GM06990 (cell line): ENCODE results near the gene KAT6B.
"Not testable (repeated sequence)": the region's sequence is repeated elsewhere in the genome, so short reads cannot be mapped to it uniquely, and the experiment has no call there.

Experiments
- DNase-seq: peaks from one replicate; pipeline ENCODE4 v3.0.0-alpha.2; 2011; ENCODE audit not compliant: insufficient read length; ENCODE audit errors: extremely low read depth
- H3K27me3 ChIP-seq: replicated peaks from 2 replicates; pipeline ENCODE4 v1.6.0; 2011; ENCODE audit warnings: low read length; ENCODE audit not compliant: control insufficient read depth, insufficient read depth
- H3K36me3 ChIP-seq: 2 replicates; pipeline ENCODE4 v1.5.1; 2011; ENCODE audit warnings: low read length; ENCODE audit not compliant: control insufficient read depth, insufficient read depth
- H3K4me3 ChIP-seq: replicated peaks from 2 replicates; pipeline ENCODE4 v1.5.1; 2011; ENCODE audit warnings: low read depth, mild to moderate bottlenecking, control low read depth, low read length
- TF ChIP-seq, protein P1 (sequence below): IDR thresholded peaks from 2 replicates; pipeline ENCODE4 v1.5.1; 2011; ENCODE audit warnings: low read length, control low read depth, mild to moderate bottlenecking, inconsistent platforms; ENCODE audit not compliant: insufficient read depth, poor library complexity, severe bottlenecking

Gene KAT6B

DNA sequence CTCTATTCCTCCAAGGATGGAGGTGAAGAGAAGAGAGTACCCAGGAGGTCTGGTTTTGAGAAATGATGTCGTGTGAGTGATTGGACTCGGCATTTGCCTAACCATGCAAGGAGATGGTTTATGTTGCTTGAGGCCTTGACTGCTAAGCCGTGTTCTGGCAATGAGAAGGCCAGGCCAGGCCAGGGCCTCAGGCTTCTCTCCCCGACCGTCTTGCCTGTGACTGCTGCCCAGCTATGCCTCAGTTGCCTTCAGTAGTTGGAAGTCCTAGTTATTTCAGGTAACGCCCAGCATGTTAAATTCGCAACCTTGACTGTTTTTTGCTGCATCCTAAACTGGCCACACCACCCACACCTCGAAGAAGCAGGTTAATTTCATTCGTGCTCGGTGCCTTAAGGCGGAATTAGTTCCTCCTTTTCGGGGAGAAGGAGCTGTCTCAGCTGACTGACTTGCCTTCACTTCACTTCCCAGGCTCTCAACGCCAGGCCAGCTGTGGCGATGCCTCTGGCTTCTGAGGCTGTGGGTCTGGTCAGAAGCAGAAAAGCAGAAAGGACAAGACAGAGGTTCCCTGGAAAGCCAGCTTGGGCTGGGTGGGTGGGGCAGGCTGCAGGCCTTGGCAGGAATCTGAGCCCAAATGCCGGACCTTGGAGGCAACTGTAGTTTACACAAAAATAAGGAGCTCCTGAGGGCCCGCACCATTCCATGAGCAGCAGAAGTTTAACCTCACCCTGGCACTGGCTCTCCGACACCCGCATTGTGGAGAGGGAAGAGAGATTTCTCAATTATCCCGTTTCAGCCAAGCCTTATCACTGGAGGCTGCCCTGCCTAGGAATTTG lies 223.1 kb downstream of the KAT6B start:
- TF ChIP-seq, protein P1, sequence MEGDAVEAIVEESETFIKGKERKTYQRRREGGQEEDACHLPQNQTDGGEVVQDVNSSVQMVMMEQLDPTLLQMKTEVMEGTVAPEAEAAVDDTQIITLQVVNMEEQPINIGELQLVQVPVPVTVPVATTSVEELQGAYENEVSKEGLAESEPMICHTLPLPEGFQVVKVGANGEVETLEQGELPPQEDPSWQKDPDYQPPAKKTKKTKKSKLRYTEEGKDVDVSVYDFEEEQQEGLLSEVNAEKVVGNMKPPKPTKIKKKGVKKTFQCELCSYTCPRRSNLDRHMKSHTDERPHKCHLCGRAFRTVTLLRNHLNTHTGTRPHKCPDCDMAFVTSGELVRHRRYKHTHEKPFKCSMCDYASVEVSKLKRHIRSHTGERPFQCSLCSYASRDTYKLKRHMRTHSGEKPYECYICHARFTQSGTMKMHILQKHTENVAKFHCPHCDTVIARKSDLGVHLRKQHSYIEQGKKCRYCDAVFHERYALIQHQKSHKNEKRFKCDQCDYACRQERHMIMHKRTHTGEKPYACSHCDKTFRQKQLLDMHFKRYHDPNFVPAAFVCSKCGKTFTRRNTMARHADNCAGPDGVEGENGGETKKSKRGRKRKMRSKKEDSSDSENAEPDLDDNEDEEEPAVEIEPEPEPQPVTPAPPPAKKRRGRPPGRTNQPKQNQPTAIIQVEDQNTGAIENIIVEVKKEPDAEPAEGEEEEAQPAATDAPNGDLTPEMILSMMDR, result no peak
- no peak overlapping the region for H3K4me3 ChIP-seq

DNA sequence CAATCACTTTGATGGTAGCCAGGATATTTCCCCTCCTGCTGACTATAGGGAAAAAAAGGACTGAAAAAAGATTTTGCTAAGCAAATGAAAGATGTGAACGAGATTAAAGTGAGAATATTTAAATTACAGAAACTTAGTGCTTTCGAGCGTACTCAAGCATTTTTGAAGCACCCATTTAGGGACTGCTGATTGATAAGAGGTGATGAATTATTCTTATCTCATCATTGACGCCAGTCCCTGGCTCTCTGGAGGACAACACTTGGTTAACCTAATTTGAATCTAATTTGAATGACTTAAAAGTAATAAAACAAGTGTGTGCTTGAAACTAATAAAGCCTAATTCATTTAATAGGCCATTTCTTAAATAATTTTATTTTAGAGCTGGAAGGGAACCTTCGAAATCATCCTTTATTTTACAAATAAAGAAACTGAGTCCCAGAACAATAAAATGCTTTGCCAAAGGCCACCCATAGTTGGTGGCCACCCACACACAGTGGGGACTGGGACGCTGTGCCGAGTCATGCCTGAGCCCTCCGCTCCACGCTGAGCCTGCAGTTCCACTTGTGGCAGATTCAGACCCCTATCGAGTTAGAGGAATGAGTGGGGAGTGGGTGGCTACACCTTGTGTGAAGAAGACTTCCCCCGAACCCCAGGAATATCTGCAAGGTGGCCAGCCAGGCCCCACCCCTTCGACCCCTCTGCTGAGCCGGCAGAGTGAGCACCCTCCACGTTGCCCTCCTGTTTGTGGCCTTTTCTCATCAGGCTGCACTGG lies 223.9 kb downstream of the KAT6B start:
- H3K36me3 ChIP-seq, result no peaks in the 10 kb centered on the region
- TF ChIP-seq, protein P1, result no peak
- DNase-seq, result no peak
- no peak overlapping the region for H3K4me3 ChIP-seq
- no peaks in the 10 kb centered on the region for H3K27me3 ChIP-seq

More for the DNA sequence above, 223.1 kb downstream of the KAT6B start:
- DNase-seq, result no peak
- Histone ChIP-seq H3K27me3 (no peaks in the 10 kb centered on the region), H3K36me3 (no peaks in the 10 kb centered on the region)

DNA sequence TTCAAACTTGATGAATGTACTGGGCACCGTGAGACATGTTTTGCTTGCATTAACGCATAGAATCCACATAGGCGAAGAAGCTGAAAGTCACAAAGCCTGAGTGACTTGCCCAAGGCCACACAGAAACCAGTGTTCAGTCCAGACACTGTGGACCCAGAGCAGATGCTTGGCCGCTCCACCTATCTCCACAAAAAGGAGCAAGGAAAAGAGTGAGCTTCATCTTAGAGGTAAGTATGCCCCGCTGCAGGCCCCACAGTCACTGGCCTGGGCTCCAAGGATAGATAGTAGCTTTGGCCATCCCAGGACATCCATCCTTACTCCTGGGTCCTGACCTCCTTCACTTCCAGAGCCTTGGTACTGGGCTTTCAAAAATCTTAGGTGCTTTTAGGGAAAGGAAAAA lies 224.9 kb downstream of the KAT6B start:
- TF ChIP-seq, protein P1, result no peak
- no peak overlapping the region for H3K4me3 ChIP-seq
- no peaks in the 10 kb centered on the region for H3K36me3 ChIP-seq
- H3K27me3 ChIP-seq, result no peaks in the 10 kb centered on the region
- DNase-seq, result no peak

DNA sequence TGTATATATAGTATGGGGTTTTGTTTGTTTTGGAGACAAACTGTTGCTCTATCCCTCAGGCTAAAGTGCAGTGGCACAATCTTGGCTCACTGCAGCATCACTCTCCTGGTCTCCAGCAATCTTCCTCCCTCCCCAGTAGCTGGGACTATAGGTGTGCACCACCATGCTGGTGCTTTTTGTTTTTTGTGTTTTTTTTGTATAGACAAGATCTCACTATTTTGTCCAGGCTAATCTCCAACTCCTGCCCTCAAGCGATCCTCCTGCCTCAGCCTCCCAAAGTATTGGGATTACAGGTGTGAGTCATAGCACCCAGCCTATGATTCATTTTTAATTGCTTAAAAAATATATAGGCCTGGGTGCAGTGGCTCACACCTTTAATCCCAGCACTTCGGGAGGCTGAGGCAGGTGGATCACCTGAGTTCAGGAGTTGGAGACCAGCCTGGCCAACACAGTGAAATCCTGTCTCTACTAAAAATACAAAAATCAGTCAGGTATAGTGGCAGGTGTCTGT lies 229.6 kb downstream of the KAT6B start:
- not testable (repeated sequence) for H3K4me3 ChIP-seq, H3K27me3 ChIP-seq, DNase-seq

DNA sequence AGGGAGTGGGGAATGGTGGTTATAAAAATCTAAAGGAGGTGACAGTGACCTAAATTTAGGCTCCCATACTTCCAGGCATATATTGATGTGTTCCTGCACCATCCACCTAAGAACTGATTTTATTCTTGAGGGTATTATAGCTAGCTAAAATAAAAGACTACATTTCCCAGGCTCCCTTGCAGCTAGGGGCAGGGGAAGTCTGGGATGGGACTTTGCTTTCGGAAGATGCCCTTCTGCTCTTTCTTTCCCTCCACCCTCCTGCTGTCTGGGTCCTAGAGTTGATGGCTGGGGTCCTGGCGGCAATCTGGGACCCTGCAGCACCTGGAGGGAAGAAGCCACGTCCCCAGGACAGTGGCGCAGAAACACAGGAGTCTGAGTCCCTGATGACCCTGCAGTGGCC lies 231.3 kb downstream of the KAT6B start:
- no peaks in the 10 kb centered on the region for H3K27me3 ChIP-seq
- H3K4me3 ChIP-seq, result no peak overlapping the region
- TF ChIP-seq, protein P1, result no peak
- no peaks in the 10 kb centered on the region for H3K36me3 ChIP-seq
- DNase-seq, result no peak

More for the DNA sequence above, 229.6 kb downstream of the KAT6B start:
- not testable (repeated sequence) for H3K36me3 ChIP-seq

DNA sequence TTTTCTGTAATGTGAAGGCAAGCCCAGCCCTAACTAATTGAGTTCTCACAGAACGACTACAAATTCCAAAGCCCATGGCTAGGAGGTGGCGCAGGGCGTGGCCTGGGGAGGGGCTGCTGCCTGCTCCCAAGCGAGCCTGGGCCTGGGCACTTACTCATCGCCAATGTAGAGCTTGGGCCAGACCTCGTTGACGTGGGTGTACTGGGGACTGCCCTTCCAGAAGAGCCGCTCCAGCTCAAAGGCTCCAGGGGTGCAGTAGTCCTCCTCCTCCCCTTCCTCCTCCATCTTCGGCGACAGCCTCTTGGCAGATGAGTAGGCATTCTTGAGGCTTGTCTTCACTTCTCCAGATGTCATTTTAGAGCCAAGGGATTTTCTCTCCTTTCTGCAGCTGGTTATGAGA lies 231.8 kb downstream of the KAT6B start:
- Histone ChIP-seq H3K36me3 (no peaks in the 10 kb centered on the region), H3K4me3 (no peak overlapping the region), H3K27me3 (no peaks in the 10 kb centered on the region)
- DNase-seq, result no peak
- TF ChIP-seq, protein P1, result no peak
